Neural progenitor cell (in vitro differentiated cells): Measurements from ENCODE around the gene NRG2.

ENCODE experiments used
- EZH2 ChIP-seq: fragments of 200-600 bp; sonication (generic); IDR thresholded peaks from 2 replicates; pipeline ENCODE4 v1.6.1; 2017; ENCODE audit warnings: antibody characterized with exemption, mild to moderate bottlenecking, moderate library complexity
- EZH2phosphoT487 ChIP-seq: fragments of 200-600 bp; sonication (generic); IDR thresholded peaks from 2 replicates; pipeline ENCODE4 v1.6.1; 2017; ENCODE audit warnings: antibody characterized with exemption
- TF ChIP-seq, protein P1 (sequence below): fragments of 200-600 bp; sonication (generic); IDR thresholded peaks from 2 replicates; pipeline ENCODE4 v1.5.1; 2017; ENCODE audit warnings: antibody characterized with exemption, mild to moderate bottlenecking

DNA sequence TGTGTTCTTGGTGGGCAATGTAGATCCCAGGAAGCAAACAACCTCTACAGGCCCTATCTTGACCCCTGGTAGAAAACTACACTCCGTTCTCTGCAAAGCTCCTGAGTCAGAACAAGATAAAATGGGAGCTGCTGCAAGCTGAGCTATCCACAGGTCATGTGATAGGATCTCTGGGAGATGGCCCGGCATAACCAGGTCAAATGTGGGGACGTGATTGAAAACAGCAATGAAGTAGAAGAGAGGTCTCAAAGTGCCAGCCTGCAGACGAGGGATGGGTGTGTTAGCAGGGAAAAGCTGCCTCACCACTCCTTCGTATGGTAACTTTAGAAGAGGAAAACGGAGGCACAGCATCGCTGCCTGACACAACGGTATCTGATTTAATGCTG, 25.0 kb downstream of the NRG2 start:
- TF ChIP-seq, protein P1, sequence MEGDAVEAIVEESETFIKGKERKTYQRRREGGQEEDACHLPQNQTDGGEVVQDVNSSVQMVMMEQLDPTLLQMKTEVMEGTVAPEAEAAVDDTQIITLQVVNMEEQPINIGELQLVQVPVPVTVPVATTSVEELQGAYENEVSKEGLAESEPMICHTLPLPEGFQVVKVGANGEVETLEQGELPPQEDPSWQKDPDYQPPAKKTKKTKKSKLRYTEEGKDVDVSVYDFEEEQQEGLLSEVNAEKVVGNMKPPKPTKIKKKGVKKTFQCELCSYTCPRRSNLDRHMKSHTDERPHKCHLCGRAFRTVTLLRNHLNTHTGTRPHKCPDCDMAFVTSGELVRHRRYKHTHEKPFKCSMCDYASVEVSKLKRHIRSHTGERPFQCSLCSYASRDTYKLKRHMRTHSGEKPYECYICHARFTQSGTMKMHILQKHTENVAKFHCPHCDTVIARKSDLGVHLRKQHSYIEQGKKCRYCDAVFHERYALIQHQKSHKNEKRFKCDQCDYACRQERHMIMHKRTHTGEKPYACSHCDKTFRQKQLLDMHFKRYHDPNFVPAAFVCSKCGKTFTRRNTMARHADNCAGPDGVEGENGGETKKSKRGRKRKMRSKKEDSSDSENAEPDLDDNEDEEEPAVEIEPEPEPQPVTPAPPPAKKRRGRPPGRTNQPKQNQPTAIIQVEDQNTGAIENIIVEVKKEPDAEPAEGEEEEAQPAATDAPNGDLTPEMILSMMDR: no peak
- TF ChIP-seq EZH2phosphoT487: no peak
- TF ChIP-seq EZH2: no peak
